ENCODE results near the gene JMJD4. TPM values are rescaled to one million over a fixed set of nuclear protein-coding genes. Genes with fewer than 3 reads are reported as not detected.

The JMJD4 gene
- total RNA-seq, 2 donors from 2014 or later = 19.4 to 21.8 TPM

GRCh38 chr1:227767401-227768124 is 32.5 kb upstream of the JMJD4 start:
- Histone ChIP-seq H3K27me3 (ENCODE audit: control insufficient read depth, insufficient read depth, low read length, poor library complexity, severe bottlenecking) (no peaks in the 10 kb centered on the region), H3K27ac (ENCODE audit: low read depth, low read length) (no peak overlapping the region), H3K4me3 (ENCODE audit: low read length) (no peak overlapping the region), H3K9ac (ENCODE audit: extremely low read depth, low read length, poor library complexity, severe bottlenecking) (no peak overlapping the region), H3K4me1 (ENCODE audit: control insufficient read depth, insufficient read depth, low read length) (no peaks in the 10 kb centered on the region), H3K36me3 (ENCODE audit: control insufficient read depth, insufficient read depth, low read length) (peaks cover 39% of the 10 kb centered on the region), H3K9me3 (ENCODE audit: control insufficient read depth, low read length) (no peaks in the 10 kb centered on the region)
- no peak for DNase-seq
- TF ChIP-seq CTCF (conservative IDR thresholded peaks at IDR 0.05) = no peak
- Mint-ChIP-seq H3K4me3 (no peak overlapping the region), H3K36me3 (ENCODE audit: low read depth) (peaks cover 42% of the 10 kb centered on the region), H3K27ac (no peak overlapping the region), H3K9me3 (no peaks in the 10 kb centered on the region), H3K27me3 (ENCODE audit: insufficient read depth) (no peaks in the 10 kb centered on the region), H3K4me1 (no peaks in the 10 kb centered on the region)
- 91 to 96% methylated on average over 6 of the region's 6 CpGs for WGBS, 2 experiments (ENCODE audit: insufficient coverage in 1 of 2, insufficient read length in 1 of 2)

GRCh38 chr1:227766653-227767277 is 31.7 kb upstream of the JMJD4 start:
- DNase-seq = no peak
- Histone ChIP-seq H3K9ac (ENCODE audit: extremely low read depth, low read length, poor library complexity, severe bottlenecking) (no peak overlapping the region), H3K4me3 (ENCODE audit: low read length) (no peak overlapping the region), H3K4me1 (ENCODE audit: control insufficient read depth, insufficient read depth, low read length) (no peaks in the 10 kb centered on the region), H3K9me3 (ENCODE audit: control insufficient read depth, low read length) (no peaks in the 10 kb centered on the region), H3K36me3 (ENCODE audit: control insufficient read depth, insufficient read depth, low read length) (peaks cover 42% of the 10 kb centered on the region), H3K27me3 (ENCODE audit: control insufficient read depth, insufficient read depth, low read length, poor library complexity, severe bottlenecking) (no peaks in the 10 kb centered on the region), H3K27ac (ENCODE audit: low read depth, low read length) (no peak overlapping the region)
- no peaks in the 10 kb centered on the region for H3K9me3 Mint-ChIP-seq
- H3K36me3 Mint-ChIP-seq (ENCODE audit: low read depth) = peaks cover 39% of the 10 kb centered on the region
- no peak overlapping the region for H3K27ac Mint-ChIP-seq
- WGBS, 2 experiments (ENCODE audit: insufficient coverage in 1 of 2, insufficient read length in 1 of 2) = 91 to 94% methylated on average over 11 to 19 of the region's 19 CpGs
- H3K4me3 Mint-ChIP-seq = no peak overlapping the region
- H3K27me3 Mint-ChIP-seq (ENCODE audit: insufficient read depth) = no peaks in the 10 kb centered on the region
- no peaks in the 10 kb centered on the region for H3K4me1 Mint-ChIP-seq
- TF ChIP-seq CTCF (conservative IDR thresholded peaks at IDR 0.05) = no peak

- Histone ChIP-seq H3K4me1 (ENCODE audit: control insufficient read depth, insufficient read depth, low read length) (no peaks in the 10 kb centered on the region), H3K9me3 (ENCODE audit: control insufficient read depth, low read length) (no peaks in the 10 kb centered on the region), H3K36me3 (ENCODE audit: control insufficient read depth, insufficient read depth, low read length) (peaks cover 48% of the 10 kb centered on the region), H3K27ac (ENCODE audit: low read depth, low read length) (no peak overlapping the region), H3K4me3 (ENCODE audit: low read length) (no peak overlapping the region), H3K27me3 (ENCODE audit: control insufficient read depth, insufficient read depth, low read length, poor library complexity, severe bottlenecking) (no peaks in the 10 kb centered on the region), H3K9ac (ENCODE audit: extremely low read depth, low read length, poor library complexity, severe bottlenecking) (no peak overlapping the region)
- Mint-ChIP-seq H3K27me3 (ENCODE audit: insufficient read depth) (no peaks in the 10 kb centered on the region), H3K9me3 (no peaks in the 10 kb centered on the region), H3K36me3 (ENCODE audit: low read depth) (peaks cover 38% of the 10 kb centered on the region), H3K27ac (no peak overlapping the region), H3K4me3 (no peak overlapping the region), H3K4me1 (no peaks in the 10 kb centered on the region)
- no peak for DNase-seq
- 89 to 90% methylated on average over 12 to 17 of the region's 17 CpGs for WGBS, 2 experiments (ENCODE audit: insufficient coverage in 1 of 2, insufficient read length in 1 of 2)
- TF ChIP-seq CTCF (conservative IDR thresholded peaks at IDR 0.05) = no peak
Observed at GRCh38 chr1:227766015-227766634, 31.0 kb upstream of the JMJD4 start.

All from endodermal cell (in vitro differentiated cells).